ENCODE results near the gene ADIPOR2. TPM values are rescaled to one million over a fixed set of nuclear protein-coding genes. Genes with fewer than 3 reads are reported as not detected.

The ADIPOR2 gene
- total and polyA plus RNA-seq, 2 experiments from 2014 or later, result 5.8 to 25.7 TPM

DNA sequence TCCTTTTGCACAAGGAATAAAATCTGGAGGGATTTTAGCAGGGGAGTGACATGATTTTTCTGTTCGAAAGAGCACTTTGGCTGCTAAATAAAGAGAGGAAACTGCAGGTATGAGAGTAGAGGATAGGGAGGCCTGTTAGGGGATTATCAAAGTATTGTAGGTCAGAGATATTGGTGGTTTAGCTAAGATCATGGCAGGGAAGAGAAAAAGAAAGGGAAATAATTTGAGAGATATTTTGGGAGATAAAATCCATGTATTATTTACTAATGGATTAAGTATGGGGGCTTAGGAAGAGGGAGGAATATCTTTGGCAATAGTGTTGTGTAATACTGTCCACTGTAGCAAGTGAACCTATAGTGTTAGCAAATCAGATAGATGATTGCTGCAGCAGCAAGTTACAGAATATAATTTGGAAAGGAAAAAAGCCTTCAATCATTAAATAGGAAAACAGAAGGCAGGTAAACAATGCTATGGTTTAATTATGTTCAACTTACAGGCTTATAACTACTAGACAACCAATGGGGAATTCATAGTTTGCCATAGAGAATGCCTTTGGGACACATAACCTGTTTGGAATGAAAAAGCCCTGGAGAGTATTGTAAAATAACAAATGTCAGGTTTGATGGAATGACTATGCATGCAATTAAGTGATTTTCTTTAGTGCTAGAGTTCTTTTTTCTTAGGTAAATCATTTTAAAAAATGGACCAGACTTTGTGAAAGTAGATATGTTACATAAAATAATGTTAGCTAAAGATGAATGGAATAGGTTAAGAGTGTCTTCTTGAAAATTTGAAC, 50.5 kb downstream of the ADIPOR2 start:
- H3K4me1 ChIP-seq (ENCODE audit: low read depth), result peaks cover 27% of the 10 kb centered on the region
- H3K27me3 ChIP-seq, result no peaks in the 10 kb centered on the region
- H3K36me3 ChIP-seq, result no peaks in the 10 kb centered on the region
- peak overlapping the region; percentile 80 for H3K27ac ChIP-seq
- TF ChIP-seq CTCF (IDR thresholded peaks at IDR 0.05; ENCODE audit: low read depth, low read length), result no peak
- DNase-seq (ENCODE audit: low read depth in 1 of 2, low spot score in 1 of 2), result no peak
- H3K9me3 ChIP-seq (ENCODE audit: low read depth), result no peaks in the 10 kb centered on the region
- no peak overlapping the region for H3K4me3 ChIP-seq

- Histone ChIP-seq H3K27ac (no peak overlapping the region), H3K36me3 (no peaks in the 10 kb centered on the region), H3K4me1 (ENCODE audit: low read depth) (peaks cover 20% of the 10 kb centered on the region), H3K9me3 (ENCODE audit: low read depth) (no peaks in the 10 kb centered on the region), H3K4me3 (no peak overlapping the region), H3K27me3 (no peaks in the 10 kb centered on the region)
- TF ChIP-seq CTCF (IDR thresholded peaks at IDR 0.05; ENCODE audit: low read depth, low read length), result no peak
- DNase-seq (ENCODE audit: low read depth in 1 of 2, low spot score in 1 of 2), result no peak
These were observed 54.1 kb downstream of the ADIPOR2 start for GRCh38 chr12:1744932-1745331.

DNA sequence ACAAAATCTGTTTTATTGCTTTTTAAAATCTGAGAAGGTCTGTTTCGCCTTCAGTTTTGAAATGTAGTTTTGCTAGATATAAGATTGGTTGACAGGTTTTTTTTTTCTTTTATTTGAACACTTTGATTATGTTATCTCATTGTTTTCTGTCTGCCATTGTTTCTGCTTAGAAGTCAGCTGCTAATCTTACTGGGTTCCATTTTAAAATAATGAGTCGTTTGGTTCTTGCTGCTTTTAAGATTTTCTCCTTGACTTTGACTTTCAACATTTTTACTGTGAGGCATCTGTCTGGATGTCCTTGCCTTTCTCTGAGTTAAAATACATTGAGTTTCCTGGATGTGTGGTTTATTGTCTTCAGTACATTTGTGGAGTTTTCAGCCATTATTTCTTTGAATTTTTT, 56.7 kb downstream of the ADIPOR2 start:
- Histone ChIP-seq H3K4me3 (no peak overlapping the region), H3K9me3 (ENCODE audit: low read depth) (no peaks in the 10 kb centered on the region), H3K27ac (no peak overlapping the region), H3K36me3 (no peaks in the 10 kb centered on the region), H3K27me3 (no peaks in the 10 kb centered on the region), H3K4me1 (ENCODE audit: low read depth) (no peaks in the 10 kb centered on the region)
- no peak for DNase-seq (ENCODE audit: low read depth in 1 of 2, low spot score in 1 of 2)
- no peak for TF ChIP-seq CTCF (IDR thresholded peaks at IDR 0.05; ENCODE audit: low read depth, low read length)

- H3K4me3 ChIP-seq, result no peak overlapping the region
These were observed 58.1 kb downstream of the ADIPOR2 start for GRCh38 chr12:1749019-1749418.

GRCh38 chr12:1750300-1750699, 59.4 kb downstream of the ADIPOR2 start:
- Histone ChIP-seq H3K4me1 (ENCODE audit: low read depth) (no peaks in the 10 kb centered on the region), H3K27ac (no peak overlapping the region), H3K27me3 (no peaks in the 10 kb centered on the region), H3K9me3 (ENCODE audit: low read depth) (no peaks in the 10 kb centered on the region), H3K36me3 (peaks cover 4% of the 10 kb centered on the region), H3K4me3 (no peak overlapping the region)
- no peak for DNase-seq (ENCODE audit: low read depth in 1 of 2, low spot score in 1 of 2)
- no peak for TF ChIP-seq CTCF (IDR thresholded peaks at IDR 0.05; ENCODE audit: low read depth, low read length)

More at GRCh38 chr12:1749019-1749418, 58.1 kb downstream of the ADIPOR2 start:
- no peaks in the 10 kb centered on the region for H3K27me3 ChIP-seq
- H3K36me3 ChIP-seq, result no peaks in the 10 kb centered on the region
- no peaks in the 10 kb centered on the region for H3K4me1 ChIP-seq (ENCODE audit: low read depth)
- H3K9me3 ChIP-seq (ENCODE audit: low read depth), result no peaks in the 10 kb centered on the region
- no peak for TF ChIP-seq CTCF (IDR thresholded peaks at IDR 0.05; ENCODE audit: low read depth, low read length)
- no peak for DNase-seq (ENCODE audit: low read depth in 1 of 2, low spot score in 1 of 2)
- no peak overlapping the region for H3K27ac ChIP-seq
